Measurements from ENCODE around the gene TNNT1.
A peak's percentile ranks its signal among the peaks of the same experiment; 100 is the strongest.
"Not testable (repeated sequence)": the region's sequence is repeated elsewhere in the genome, so short reads cannot be mapped to it uniquely, and the experiment has no call there.

The TNNT1 gene

GRCh38 chr19:55169136-55169535 is 20.1 kb upstream of the TNNT1 start:
- DNase-seq (ENCODE audit: low read depth, low spot score): no peak

- DNase-seq (ENCODE audit: low read depth, low spot score): peak; percentile 17
Measured at GRCh38 chr19:55166530-55167268, 17.7 kb upstream of the TNNT1 start, which contains the start of gene DNAAF3. Gene DNAAF3 (minus strand): TSS chr19:55166613. CDS start chr19:55166413, 200 bp downstream.

- no peak for DNase-seq (ENCODE audit: low read depth, low spot score)
Measured at GRCh38 chr19:55165952-55166529, 17.0 kb upstream of the TNNT1 start.

GRCh38 chr19:55161571-55162322 is 12.7 kb upstream of the TNNT1 start:
- DNase-seq (ENCODE audit: low read depth, low spot score): no peak

GRCh38 chr19:55160986-55161365 is 12.0 kb upstream of the TNNT1 start:
- DNase-seq (ENCODE audit: low read depth, low spot score): no peak

GRCh38 chr19:55160128-55160985 is 11.4 kb upstream of the TNNT1 start:
- DNase-seq (ENCODE audit: low read depth, low spot score): peak; percentile 75

GRCh38 chr19:55158848-55159749 is 10.1 kb upstream of the TNNT1 start:
- no peak for DNase-seq (ENCODE audit: low read depth, low spot score)

GRCh38 chr19:55158423-55158822 is 9.4 kb upstream of the TNNT1 start:
- DNase-seq (ENCODE audit: low read depth, low spot score): no peak

GRCh38 chr19:55157064-55157908 is 8.3 kb upstream of the TNNT1 start, which contains the start of gene TNNI3:
Gene TNNI3 (minus strand): TSS chr19:55157732. CDS start chr19:55157589, 143 bp downstream.
- no peak for DNase-seq (ENCODE audit: low read depth, low spot score)

- no peak for DNase-seq (ENCODE audit: low read depth, low spot score)
Measured at GRCh38 chr19:55156202-55157063, 7.4 kb upstream of the TNNT1 start.

GRCh38 chr19:55155784-55156183 is 6.8 kb upstream of the TNNT1 start:
- DNase-seq (ENCODE audit: low read depth, low spot score): not testable (repeated sequence)

GRCh38 chr19:55153652-55154264 is 4.8 kb upstream of the TNNT1 start:
- DNase-seq (ENCODE audit: low read depth, low spot score): no peak

- DNase-seq (ENCODE audit: low read depth, low spot score): no peak
Measured at GRCh38 chr19:55152017-55152416, 3.0 kb upstream of the TNNT1 start.

GRCh38 chr19:55147545-55148251 is 1.3 kb downstream of the TNNT1 start:
- DNase-seq (ENCODE audit: low read depth, low spot score): no peak

- no peak for DNase-seq (ENCODE audit: low read depth, low spot score)
Measured at GRCh38 chr19:55146705-55147273, 2.2 kb downstream of the TNNT1 start.

- DNase-seq (ENCODE audit: low read depth, low spot score): no peak
Measured at GRCh38 chr19:55146078-55146704, 2.8 kb downstream of the TNNT1 start.

- DNase-seq (ENCODE audit: low read depth, low spot score): no peak
Measured at GRCh38 chr19:55145232-55145631, 3.8 kb downstream of the TNNT1 start.

Data from activated naive CD8-positive, alpha-beta T cell treated with anti-CD3 and anti-CD28 coated beads, Interleukin-2, amount 50 U/mL, for 16 hours (primary cell).